ENCODE data around the gene TMEM232. TPM values are rescaled to one million over a fixed set of nuclear protein-coding genes. Genes with fewer than 3 reads are reported as not detected.

Gene TMEM232
- total and polyA plus RNA-seq, 8 donors = 1.2 to 8.8 (median 5.2) TPM; not detected in 3

DNA sequence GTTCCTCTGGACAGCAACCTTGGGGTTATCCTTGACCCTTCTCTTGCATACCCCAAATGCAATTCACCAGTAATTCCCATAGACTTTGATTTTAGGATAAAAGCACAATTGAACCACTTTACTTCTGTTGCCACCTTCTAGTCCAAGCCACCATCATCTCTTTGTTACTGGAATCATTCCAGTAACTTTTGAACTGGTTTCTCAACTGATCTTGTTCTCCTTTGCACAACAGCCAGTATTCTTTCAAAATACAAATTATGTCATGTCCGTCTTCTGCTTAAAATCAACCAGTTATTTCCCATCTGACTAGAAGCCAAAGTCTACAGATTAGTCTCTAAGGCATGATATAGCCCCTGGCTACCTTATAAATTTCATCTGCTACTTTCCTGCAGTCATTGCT, 33.7 kb upstream of the TMEM232 start:
- Histone ChIP-seq H3K27me3 (no peaks in the 10 kb centered on the region), H3K4me1 (peaks cover 0 to 4% (median under 1%) of the 10 kb centered on the region in 4 donors), H3K4me3 (no peak overlapping the region), H3K36me3 (peaks cover 12 to 81% (median 75%) of the 10 kb centered on the region in 4 donors), H3K9me3 (no peaks in the 10 kb centered on the region), H3K27ac (no peak overlapping the region)
- 89 to 97% (median 91%) methylated on average over 1 of the region's 1 CpG for WGBS, 5 donors
- TF ChIP-seq POLR2A (IDR thresholded peaks at IDR 0.05) (no peak), CTCF (IDR thresholded peaks at IDR 0.05) (no peak), EP300 (IDR thresholded peaks at IDR 0.05) (no peak), POLR2AphosphoS5 (IDR thresholded peaks at IDR 0.05) (no peak)
- intact Hi-C loops (cut with DNase I; ENCODE audit: low total_unique reads) = no loop called here
- DNase-seq = no peak

DNA sequence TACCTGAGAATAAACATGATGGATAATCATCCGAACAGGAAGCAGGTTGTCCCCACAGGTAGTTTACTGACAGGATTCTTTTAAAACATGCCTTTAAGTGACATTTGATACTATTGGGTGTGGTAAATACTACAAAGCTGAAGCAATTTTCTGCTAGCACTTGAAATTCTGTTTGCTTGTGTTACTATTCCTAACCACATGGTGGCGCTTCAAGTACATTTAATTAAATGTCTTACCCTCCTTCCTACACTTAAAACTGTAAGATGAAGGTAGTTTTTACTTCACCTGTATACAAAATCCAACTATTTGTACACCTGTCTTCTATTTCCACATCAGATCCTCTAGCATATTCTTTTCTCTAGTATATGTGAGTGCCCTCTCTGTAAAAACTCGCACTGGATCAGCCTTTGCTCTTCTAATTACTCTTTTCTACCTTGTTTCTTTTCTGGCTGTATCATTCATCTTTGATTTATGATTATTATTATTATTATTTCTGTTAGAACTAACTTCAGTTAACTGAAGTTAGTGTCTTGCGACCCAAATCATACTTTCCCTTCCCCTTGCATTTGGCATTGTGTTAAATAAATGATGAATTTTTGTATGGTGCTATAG, 30.8 kb upstream of the TMEM232 start:
- DNase-seq = peak in 1 of 2 donors; percentile 70
- intact Hi-C loops (cut with DNase I; ENCODE audit: low total_unique reads) = loop anchor here (10.0 kb wide), 1 partner anchor 338 kb away; the partner anchor contains the start of gene WDR36

GRCh38 chr5:110754181-110754580, 27.7 kb upstream of the TMEM232 start:
- no peak overlapping the region for H3K27ac ChIP-seq
- H3K27me3 ChIP-seq = no peaks in the 10 kb centered on the region
- no peak for TF ChIP-seq EP300 (IDR thresholded peaks at IDR 0.05)
- TF ChIP-seq CTCF (IDR thresholded peaks at IDR 0.05) = no peak
- no peak for TF ChIP-seq POLR2AphosphoS5 (IDR thresholded peaks at IDR 0.05)
- TF ChIP-seq POLR2A (IDR thresholded peaks at IDR 0.05) = no peak

More for the DNA sequence above, 30.8 kb upstream of the TMEM232 start:
- no peaks in the 10 kb centered on the region for H3K27me3 ChIP-seq
- no peak overlapping the region for H3K27ac ChIP-seq
- H3K9me3 ChIP-seq = no peaks in the 10 kb centered on the region
- H3K36me3 ChIP-seq = peaks cover 9 to 77% (median 65%) of the 10 kb centered on the region in 4 donors
- H3K4me1 ChIP-seq = peaks cover 0 to 5% (median 2%) of the 10 kb centered on the region in 4 donors
- TF ChIP-seq CTCF (IDR thresholded peaks at IDR 0.05) = peak in 5 of 7 experiments; percentile 22 to 70 (median 63)
- no peak for TF ChIP-seq POLR2A (IDR thresholded peaks at IDR 0.05)
- no peak for TF ChIP-seq EP300 (IDR thresholded peaks at IDR 0.05)
- TF ChIP-seq POLR2AphosphoS5 (IDR thresholded peaks at IDR 0.05) = no peak
- 52 to 57% (median 53%) methylated on average over 4 of the region's 4 CpGs for WGBS, 5 donors
- no peak overlapping the region for H3K4me3 ChIP-seq

DNA sequence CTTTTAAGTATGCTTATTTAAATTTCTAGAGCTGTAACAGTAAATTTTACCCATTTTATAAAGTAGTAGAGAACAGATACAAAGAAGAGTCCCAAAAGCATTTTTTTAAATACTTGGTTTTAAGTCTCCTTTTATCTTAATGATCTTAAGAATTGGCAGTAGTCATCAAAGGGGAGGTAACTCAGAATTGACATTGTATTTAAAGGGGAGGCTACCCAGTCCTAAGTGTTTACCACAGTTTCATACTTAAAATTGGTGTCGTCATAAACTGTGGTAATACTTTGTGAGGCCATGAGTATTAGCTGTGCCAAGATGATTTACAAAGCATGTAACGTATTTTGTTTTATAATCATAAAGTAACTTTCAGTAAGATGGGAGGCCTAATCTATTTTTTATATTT, 27.1 kb upstream of the TMEM232 start:
- Histone ChIP-seq H3K4me1 (peaks cover 0 to 5% (median 2%) of the 10 kb centered on the region in 4 donors), H3K27ac (no peak overlapping the region), H3K36me3 (peaks cover 0 to 70% (median 48%) of the 10 kb centered on the region in 4 donors), H3K9me3 (no peaks in the 10 kb centered on the region), H3K27me3 (no peaks in the 10 kb centered on the region), H3K4me3 (no peak overlapping the region)
- DNase-seq = no peak
- TF ChIP-seq POLR2AphosphoS5 (IDR thresholded peaks at IDR 0.05) = no peak
- no peak for TF ChIP-seq POLR2A (IDR thresholded peaks at IDR 0.05)
- TF ChIP-seq EP300 (IDR thresholded peaks at IDR 0.05) = no peak
- no peak for TF ChIP-seq CTCF (IDR thresholded peaks at IDR 0.05)
- 82 to 94% (median 92%) methylated on average over 2 of the region's 2 CpGs for WGBS, 5 donors
- intact Hi-C loops (cut with DNase I; ENCODE audit: low total_unique reads) = loop anchor here (10.0 kb wide), 1 partner anchor 341 kb away; the partner anchor contains the start of gene WDR36

More at GRCh38 chr5:110754181-110754580, 27.7 kb upstream of the TMEM232 start:
- DNase-seq = no peak
- Histone ChIP-seq H3K4me3 (no peak overlapping the region), H3K9me3 (no peaks in the 10 kb centered on the region), H3K36me3 (peaks cover 0 to 70% (median 48%) of the 10 kb centered on the region in 4 donors), H3K4me1 (peaks cover 0 to 5% (median 2%) of the 10 kb centered on the region in 4 donors)
- intact Hi-C loops (cut with DNase I; ENCODE audit: low total_unique reads) = loop anchor here (10.0 kb wide), 1 partner anchor 341 kb away; the partner anchor contains the start of gene WDR36

Data from stomach (tissue), 9 donors.